ENCODE data around the gene ESR1. TPM values are rescaled to one million over a fixed set of nuclear protein-coding genes. Genes with fewer than 3 reads are reported as not detected.

The ESR1 gene
- total RNA-seq, 1 donor from 2014 or later: 17.5 TPM

- DNase-seq: no peak
- CTCF ChIA-PET: no interaction called here
- no peak for ATAC-seq (ENCODE audit: low read depth)
- H3K9me3 Mint-ChIP-seq: no peaks in the 10 kb centered on the region
- POLR2A ChIA-PET: no interaction called here
- no peaks in the 10 kb centered on the region for H3K36me3 Mint-ChIP-seq (ENCODE audit: low read depth)
- no peaks in the 10 kb centered on the region for H3K27me3 Mint-ChIP-seq
- no peaks in the 10 kb centered on the region for H3K4me1 Mint-ChIP-seq
- intact Hi-C loops (cut with micrococcal nuclease): no loop called here
- TF ChIP-seq CTCF (IDR thresholded peaks at IDR 0.05): no peak
- H3K4me3 Mint-ChIP-seq: no peak overlapping the region
- no peak overlapping the region for H3K27ac Mint-ChIP-seq
These were observed 25.2 kb downstream of the ESR1 start for GRCh38 chr6:151832710-151833109.

- ChIA-PET CTCF (no interaction called here), POLR2A (no interaction called here)
- ATAC-seq (ENCODE audit: low read depth): no peak
- no peak overlapping the region for H3K27ac Mint-ChIP-seq
- intact Hi-C loops (cut with micrococcal nuclease): no loop called here
- no peak for DNase-seq
- no peaks in the 10 kb centered on the region for H3K36me3 Mint-ChIP-seq (ENCODE audit: low read depth)
- H3K4me3 Mint-ChIP-seq: no peak overlapping the region
- no peaks in the 10 kb centered on the region for H3K9me3 Mint-ChIP-seq
- H3K27me3 Mint-ChIP-seq: no peaks in the 10 kb centered on the region
- no peaks in the 10 kb centered on the region for H3K4me1 Mint-ChIP-seq
- TF ChIP-seq CTCF (IDR thresholded peaks at IDR 0.05): no peak
These were observed 27.9 kb downstream of the ESR1 start for GRCh38 chr6:151835396-151835795.

- no peak overlapping the region for H3K4me3 Mint-ChIP-seq
- no peak for ATAC-seq (ENCODE audit: low read depth)
- H3K27ac Mint-ChIP-seq: no peak overlapping the region
- POLR2A ChIA-PET: no interaction called here
- intact Hi-C loops (cut with micrococcal nuclease): no loop called here
- CTCF ChIA-PET: no interaction called here
- no peak for DNase-seq
- no peak for TF ChIP-seq CTCF (IDR thresholded peaks at IDR 0.05)
- H3K4me1 Mint-ChIP-seq: no peaks in the 10 kb centered on the region
- no peaks in the 10 kb centered on the region for H3K9me3 Mint-ChIP-seq
- no peaks in the 10 kb centered on the region for H3K36me3 Mint-ChIP-seq (ENCODE audit: low read depth)
- H3K27me3 Mint-ChIP-seq: no peaks in the 10 kb centered on the region
These were observed 29.7 kb downstream of the ESR1 start for GRCh38 chr6:151837223-151837622.

- no peaks in the 10 kb centered on the region for H3K4me1 Mint-ChIP-seq
- H3K36me3 Mint-ChIP-seq (ENCODE audit: low read depth): no peaks in the 10 kb centered on the region
- intact Hi-C loops (cut with micrococcal nuclease): no loop called here
- no peak for TF ChIP-seq CTCF (IDR thresholded peaks at IDR 0.05)
- no peaks in the 10 kb centered on the region for H3K27me3 Mint-ChIP-seq
- no peak for DNase-seq
- ChIA-PET POLR2A (no interaction called here), CTCF (no interaction called here)
- H3K27ac Mint-ChIP-seq: no peak overlapping the region
- H3K4me3 Mint-ChIP-seq: no peak overlapping the region
- no peak for ATAC-seq (ENCODE audit: low read depth)
- H3K9me3 Mint-ChIP-seq: no peaks in the 10 kb centered on the region
These were observed 35.3 kb downstream of the ESR1 start for GRCh38 chr6:151842816-151843215.

GRCh38 chr6:151847064-151847463, 39.6 kb downstream of the ESR1 start:
- Mint-ChIP-seq H3K4me1 (no peaks in the 10 kb centered on the region), H3K4me3 (no peak overlapping the region), H3K27ac (no peak overlapping the region), H3K9me3 (no peaks in the 10 kb centered on the region), H3K27me3 (no peaks in the 10 kb centered on the region), H3K36me3 (ENCODE audit: low read depth) (no peaks in the 10 kb centered on the region)
- TF ChIP-seq CTCF (IDR thresholded peaks at IDR 0.05): no peak
- intact Hi-C loops (cut with micrococcal nuclease): no loop called here
- DNase-seq (no peak), ATAC-seq (ENCODE audit: low read depth) (no peak)
- ChIA-PET CTCF (no interaction called here), POLR2A (no interaction called here)
